GM18861 (cell line): Measurements from ENCODE around the gene C11orf68.

Source experiments
- ATAC-seq: cut with Tn5 transposase; IDR thresholded peaks from one replicate; pipeline ENCODE4 v1.9.1; 2021; ENCODE audit not compliant: unreplicated experiment

Gene C11orf68

DNA sequence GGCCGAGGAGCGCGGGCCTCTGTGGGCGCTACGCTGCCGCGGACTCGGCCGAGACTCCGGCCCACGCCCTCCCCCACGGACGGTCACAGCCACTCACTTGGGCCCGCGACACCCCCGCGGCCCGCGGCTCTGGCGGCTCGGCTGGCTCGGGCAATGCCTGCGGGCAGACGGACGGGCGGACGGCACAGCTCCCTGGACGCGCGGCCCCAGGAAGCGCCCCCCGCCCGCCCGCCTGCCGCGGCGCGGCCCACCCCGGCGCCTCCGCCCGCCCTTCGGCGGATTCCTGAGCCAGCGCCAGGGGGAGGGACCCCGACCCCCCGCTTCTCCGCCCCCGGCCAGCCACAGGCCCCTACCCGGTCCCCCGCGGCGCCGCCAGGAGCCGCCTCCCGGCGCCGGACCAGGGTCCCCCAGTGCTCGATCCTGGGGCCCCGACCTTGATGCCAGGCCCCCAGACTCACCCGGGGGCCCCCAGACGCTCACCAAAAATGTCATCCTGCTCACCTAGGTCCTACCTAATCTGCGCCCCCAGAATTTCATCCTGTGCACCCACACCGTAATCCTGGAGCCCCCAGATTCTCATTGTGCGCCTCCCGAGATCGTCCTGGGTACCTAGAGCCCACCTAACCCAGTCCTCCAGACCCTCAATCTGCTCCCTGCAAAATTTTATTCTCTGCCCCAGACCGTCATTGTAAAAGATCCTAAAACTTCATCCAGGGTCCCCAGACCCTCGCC, 46.1 kb downstream of the C11orf68 start, which contains the start of gene EFEMP2:
EFEMP2 (minus strand) TSS at position 215 of the 732 bp plus-strand sequence. CDS start 446 bp downstream, outside the sequence.
- no peak for ATAC-seq

GRCh38 chr11:65871811-65872548, 46.9 kb downstream of the C11orf68 start:
- ATAC-seq = no peak

GRCh38 chr11:65870706-65871681, 47.9 kb downstream of the C11orf68 start:
- no peak for ATAC-seq

DNA sequence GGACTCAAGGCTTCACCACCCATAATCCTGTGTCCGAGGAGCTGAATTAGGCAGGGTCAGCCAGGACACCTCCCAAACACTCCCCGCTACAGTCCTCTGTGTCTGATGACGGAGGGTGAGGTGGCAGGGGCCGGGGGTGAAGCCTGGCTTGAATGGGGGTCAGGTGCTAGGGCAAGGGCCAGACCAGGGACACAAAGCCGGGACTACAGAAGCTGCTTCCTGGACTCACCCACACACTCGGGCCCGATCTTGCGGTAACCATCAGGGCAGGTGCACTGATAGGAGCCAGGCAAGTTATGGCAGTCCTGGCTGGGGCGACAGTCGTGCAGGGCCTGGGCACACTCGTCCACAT, 48.6 kb downstream of the C11orf68 start:
- ATAC-seq = no peak

GRCh38 chr11:65869643-65870306, 49.1 kb downstream of the C11orf68 start:
- no peak for ATAC-seq

GRCh38 chr11:65868907-65869306, 50.0 kb downstream of the C11orf68 start:
- ATAC-seq = no peak

GRCh38 chr11:65868076-65868667, 50.7 kb downstream of the C11orf68 start:
- no peak for ATAC-seq

DNA sequence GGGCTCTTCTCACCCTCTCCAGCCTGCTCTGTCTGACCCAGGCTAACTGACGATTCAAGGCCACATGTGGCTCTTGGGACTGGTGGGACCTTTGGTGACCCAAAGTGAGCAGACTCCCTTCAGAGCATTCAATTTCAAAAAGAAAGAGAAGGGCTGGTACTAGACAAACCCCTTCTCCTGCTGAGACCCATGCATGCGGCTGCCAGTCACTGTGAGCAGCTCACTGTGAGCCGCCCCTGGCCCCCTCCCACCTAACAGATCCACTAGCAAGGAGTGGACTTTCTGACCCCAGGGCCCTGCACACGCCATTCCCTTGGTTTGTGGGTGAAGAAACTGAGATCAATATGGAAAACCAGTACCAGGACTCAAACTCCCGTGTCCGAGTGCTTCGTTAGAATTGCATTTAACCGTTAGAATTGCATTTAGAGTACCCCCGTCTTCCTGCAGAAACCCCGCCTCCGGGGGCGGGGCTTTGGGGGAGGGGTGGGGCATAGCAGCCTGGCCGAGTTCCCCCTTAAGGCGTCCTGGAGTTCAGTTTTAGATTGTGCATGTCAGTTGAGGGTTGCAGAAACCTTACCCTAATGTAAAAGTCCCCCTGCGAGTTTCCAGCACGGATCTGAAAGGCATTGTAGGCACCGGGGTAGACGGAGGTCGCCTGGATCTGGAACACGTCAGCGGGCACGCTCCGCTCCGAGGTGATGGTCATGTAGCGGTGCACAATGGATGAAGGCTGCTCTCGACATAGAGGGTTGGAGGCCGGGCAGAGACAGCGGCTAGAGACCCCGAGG, 51.4 kb downstream of the C11orf68 start:
- no peak for ATAC-seq
